IPS DF 6.9 (cell line): ENCODE results near the gene SLC22A23.

Source experiments
- DNase-seq: peaks from one replicate; pipeline ENCODE4 v3.0.0-alpha.2; 2013; ENCODE audit warnings: low read depth, low spot score
- H3K27ac ChIP-seq: one replicate; pipeline ENCODE4 v1.5.1; 2013; ENCODE audit warnings: low read length, control low read depth
- H3K27me3 ChIP-seq: 2 replicates; pipeline ENCODE4 v1.6.1; 2013; ENCODE audit warnings: mild to moderate bottlenecking, low read length; ENCODE audit not compliant: control insufficient read depth, insufficient read depth
- H3K36me3 ChIP-seq: 2 replicates; pipeline ENCODE4 v1.6.1; 2013; ENCODE audit warnings: low read length; ENCODE audit not compliant: control insufficient read depth, insufficient read depth
- H3K4me1 ChIP-seq: 2 replicates; pipeline ENCODE4 v1.6.1; 2013; ENCODE audit warnings: low read length; ENCODE audit not compliant: control insufficient read depth, insufficient read depth
- H3K4me3 ChIP-seq: 2 replicates; pipeline ENCODE4 v1.5.1; 2013; ENCODE audit warnings: mild to moderate bottlenecking, low read length
- H3K9me3 ChIP-seq: 2 replicates; pipeline ENCODE4 v1.6.1; 2013; ENCODE audit warnings: low read length, inconsistent platforms; ENCODE audit not compliant: control insufficient read depth, insufficient read depth
- WGBS: extraction: QIAGEN DNeasy Blood & Tissue Kit; methylation state at CpG from one replicate; pipeline ENCODE4 v1.1.7; 2013; ENCODE audit warnings: mixed read lengths, missing lambda C conversion rate; ENCODE audit not compliant: insufficient read length, insufficient coverage; 5-methylcytosine and 5-hydroxymethylcytosine counted together

SLC22A23 gene

GRCh38 chr6:3377536-3378397 is 79.1 kb downstream of the SLC22A23 start:
- Histone ChIP-seq H3K36me3 (0 out of 2 replicates have a peak, but pooled peaks cover 3% of the 10 kb centered on the region), H3K27me3 (no peaks in the 10 kb centered on the region), H3K27ac (no peak overlapping the region), H3K4me3 (no peak overlapping the region), H3K9me3 (no peaks in the 10 kb centered on the region), H3K4me1 (peaks cover 1% of the 10 kb centered on the region; the same call in 1 of the 2 replicates)
- DNase-seq, result no peak
- no CpG with 5 or more reads among the region's 17 CpGs for WGBS

DNA sequence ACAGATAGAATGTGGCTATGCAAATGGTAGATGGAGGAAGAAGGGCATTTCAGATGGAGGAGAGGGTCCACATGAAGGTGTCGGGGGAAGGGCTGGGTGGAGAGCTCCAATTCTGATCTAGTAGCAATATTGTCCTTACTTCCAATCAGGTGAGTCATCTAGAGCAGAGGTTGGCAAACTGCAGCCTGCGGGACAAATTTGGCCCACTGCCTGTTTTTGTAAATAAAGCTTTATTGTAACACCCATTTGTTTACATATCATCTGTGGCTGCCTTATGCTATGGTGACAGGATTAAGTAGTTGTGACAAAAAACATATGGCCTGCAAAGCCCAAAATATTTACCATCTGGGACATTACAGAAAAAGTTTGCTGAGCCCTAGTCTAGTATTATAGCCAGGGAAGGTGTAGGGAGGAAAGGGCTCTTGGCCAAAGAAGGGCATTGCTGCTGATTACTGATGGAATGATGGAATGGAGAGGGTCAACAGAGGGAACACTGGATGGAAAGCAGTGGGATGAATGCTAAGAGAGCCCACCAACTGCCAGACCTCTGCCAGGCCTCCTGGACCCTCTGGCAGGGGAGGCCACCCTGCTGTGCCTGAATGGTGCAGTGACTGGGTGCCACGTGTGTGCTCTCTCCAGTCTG is 79.8 kb downstream of the SLC22A23 start:
- no peak overlapping the region for H3K4me3 ChIP-seq
- H3K27me3 ChIP-seq, result no peaks in the 10 kb centered on the region
- H3K9me3 ChIP-seq, result no peaks in the 10 kb centered on the region
- 0 out of 2 replicates have a peak, but pooled peaks cover 3% of the 10 kb centered on the region for H3K36me3 ChIP-seq
- WGBS, result no CpG with 5 or more reads among the region's 3 CpGs
- H3K4me1 ChIP-seq, result peaks cover 1% of the 10 kb centered on the region
- no peak overlapping the region for H3K27ac ChIP-seq
- DNase-seq, result no peak

DNA sequence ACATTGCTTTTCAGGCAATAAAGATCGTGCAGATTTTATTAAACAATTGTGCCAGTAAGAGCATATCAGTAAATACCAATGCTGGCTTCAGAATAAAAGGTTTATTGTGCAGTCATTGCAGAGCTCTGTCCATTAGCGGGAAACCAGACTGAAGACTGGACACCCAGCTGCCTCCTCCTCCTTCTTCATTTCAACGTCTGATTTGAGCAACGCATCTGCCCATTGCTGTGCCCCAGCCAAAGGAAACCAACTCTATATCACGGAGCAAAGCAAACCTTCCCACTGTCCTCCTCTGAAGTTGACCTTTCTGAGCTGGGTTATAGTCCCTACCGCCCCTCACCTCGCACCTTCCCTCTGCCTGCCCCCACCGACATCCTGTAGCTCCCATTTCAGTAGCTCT is 80.8 kb downstream of the SLC22A23 start:
- H3K4me3 ChIP-seq, result no peak overlapping the region
- no peaks in the 10 kb centered on the region for H3K27me3 ChIP-seq
- no peaks in the 10 kb centered on the region for H3K9me3 ChIP-seq
- H3K36me3 ChIP-seq, result 0 out of 2 replicates have a peak, but pooled peaks cover 3% of the 10 kb centered on the region
- no peak for DNase-seq
- peaks cover 3% of the 10 kb centered on the region for H3K4me1 ChIP-seq
- H3K27ac ChIP-seq, result no peak overlapping the region
- WGBS, result no CpG with 5 or more reads among the region's 8 CpGs

- no peak for DNase-seq
- Histone ChIP-seq H3K4me3 (no peak overlapping the region), H3K4me1 (peaks cover 4% of the 10 kb centered on the region), H3K27ac (no peak overlapping the region), H3K9me3 (no peaks in the 10 kb centered on the region), H3K27me3 (no peaks in the 10 kb centered on the region), H3K36me3 (0 out of 2 replicates have a peak, but pooled peaks cover 3% of the 10 kb centered on the region)
- no CpG with 5 or more reads among the region's 5 CpGs for WGBS
These were observed 83.2 kb downstream of the SLC22A23 start for GRCh38 chr6:3373597-3374203.

GRCh38 chr6:3372912-3373554 is 83.8 kb downstream of the SLC22A23 start:
- no peak for DNase-seq

DNA sequence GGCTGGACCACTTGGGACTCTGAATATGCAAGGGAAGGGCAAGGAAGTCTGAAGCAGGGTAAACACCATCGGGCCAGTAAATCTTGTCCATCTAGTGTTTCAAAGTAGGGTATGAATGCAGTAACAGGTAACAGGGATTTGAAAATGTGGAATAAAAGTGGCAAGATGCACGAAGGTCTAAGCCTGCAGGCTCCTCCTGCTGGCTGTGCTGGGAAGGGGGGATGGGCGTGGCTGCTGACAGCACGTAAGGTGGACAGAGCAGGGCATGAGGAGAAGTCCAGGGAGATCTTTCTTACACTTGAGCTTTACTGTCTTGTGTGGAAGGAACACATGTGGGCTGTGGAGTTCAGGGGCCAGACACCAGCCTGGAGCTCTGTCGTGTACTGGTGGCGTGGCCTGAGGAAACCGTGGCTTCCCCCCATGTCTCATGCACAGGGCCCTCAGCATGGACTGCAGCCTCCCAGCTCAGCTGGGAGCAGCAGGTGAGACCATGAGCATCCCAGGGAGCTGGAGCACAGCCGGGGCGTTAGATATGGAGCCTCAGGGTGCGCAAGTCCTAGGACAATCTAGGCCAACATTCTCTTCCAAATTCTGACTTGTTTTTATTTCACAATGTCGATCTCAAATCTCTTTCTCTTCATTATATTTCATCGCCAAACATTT is 84.5 kb downstream of the SLC22A23 start:
- DNase-seq, result no peak
- H3K36me3 ChIP-seq, result no peaks in the 10 kb centered on the region
- H3K27ac ChIP-seq, result no peak overlapping the region
- H3K4me1 ChIP-seq, result peaks cover 4% of the 10 kb centered on the region
- 100% methylated on average over 2 of the region's 12 CpGs for WGBS
- H3K27me3 ChIP-seq, result no peaks in the 10 kb centered on the region
- no peaks in the 10 kb centered on the region for H3K9me3 ChIP-seq
- H3K4me3 ChIP-seq, result no peak overlapping the region

More at GRCh38 chr6:3372912-3373554, 83.8 kb downstream of the SLC22A23 start:
- WGBS, result no CpG with 5 or more reads among the region's 6 CpGs
- H3K27ac ChIP-seq, result no peak overlapping the region
- H3K4me1 ChIP-seq, result peaks cover 4% of the 10 kb centered on the region
- H3K9me3 ChIP-seq, result no peaks in the 10 kb centered on the region
- no peak overlapping the region for H3K4me3 ChIP-seq
- 0 out of 2 replicates have a peak, but pooled peaks cover 3% of the 10 kb centered on the region for H3K36me3 ChIP-seq
- no peaks in the 10 kb centered on the region for H3K27me3 ChIP-seq

- Histone ChIP-seq H3K27ac (no peak overlapping the region), H3K4me1 (peaks cover 4% of the 10 kb centered on the region), H3K4me3 (no peak overlapping the region), H3K27me3 (no peaks in the 10 kb centered on the region), H3K36me3 (no peaks in the 10 kb centered on the region), H3K9me3 (no peaks in the 10 kb centered on the region)
- no peak for DNase-seq
- WGBS, result no CpG with 5 or more reads among the region's 5 CpGs
These were observed 85.5 kb downstream of the SLC22A23 start for GRCh38 chr6:3371222-3371949.

GRCh38 chr6:3370361-3371221 is 86.3 kb downstream of the SLC22A23 start:
- WGBS, result no CpG with 5 or more reads among the region's 15 CpGs
- no peaks in the 10 kb centered on the region for H3K27me3 ChIP-seq
- H3K27ac ChIP-seq, result no peak overlapping the region
- no peaks in the 10 kb centered on the region for H3K9me3 ChIP-seq
- no peak overlapping the region for H3K4me3 ChIP-seq
- peaks cover 4% of the 10 kb centered on the region for H3K4me1 ChIP-seq
- H3K36me3 ChIP-seq, result no peaks in the 10 kb centered on the region
- no peak for DNase-seq

DNA sequence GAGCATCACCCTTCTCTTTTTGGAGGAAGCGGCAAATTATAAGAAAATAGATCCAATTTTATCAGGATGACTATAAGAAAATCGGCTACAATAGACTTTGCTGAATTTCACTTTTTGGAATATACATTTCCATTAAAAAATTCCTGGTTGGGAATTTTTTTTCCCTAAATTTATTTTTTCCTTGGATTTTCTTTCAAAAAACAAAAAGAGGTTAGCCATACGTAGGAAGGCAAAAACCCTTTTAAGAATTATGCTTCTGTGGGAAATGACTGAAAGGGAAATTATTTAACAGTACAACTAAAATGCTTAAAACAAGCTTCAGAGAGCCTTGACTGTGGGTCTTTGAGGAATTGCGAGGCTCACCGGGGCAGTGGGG is 86.9 kb downstream of the SLC22A23 start:
- no peak for DNase-seq
- Histone ChIP-seq H3K36me3 (no peaks in the 10 kb centered on the region), H3K27me3 (no peaks in the 10 kb centered on the region), H3K4me1 (peaks cover 4% of the 10 kb centered on the region), H3K27ac (no peak overlapping the region), H3K4me3 (no peak overlapping the region), H3K9me3 (no peaks in the 10 kb centered on the region)
- no CpG with 5 or more reads among the region's 5 CpGs for WGBS
